NCI-H1105 (cell line): ENCODE data around the gene TRIM71.
"Not testable (repeated sequence)": the region's sequence is repeated elsewhere in the genome, so short reads cannot be mapped to it uniquely, and the experiment has no call there.

Experiments
- DNase-seq: peaks from one replicate; lab custom pipeline; 2025; lab: John Stamatoyannopoulos, UW

TRIM71 gene

GRCh38 chr3:32934150-32934742 is 116.4 kb downstream of the TRIM71 start:
- DNase-seq = no peak

GRCh38 chr3:32937331-32937730 is 119.5 kb downstream of the TRIM71 start:
- no peak for DNase-seq

GRCh38 chr3:32939531-32940284 is 121.9 kb downstream of the TRIM71 start:
- DNase-seq = not testable (repeated sequence)

GRCh38 chr3:32940726-32941125 is 122.9 kb downstream of the TRIM71 start:
- DNase-seq = no peak

- DNase-seq = no peak
Observed at GRCh38 chr3:32945136-32945535, 127.3 kb downstream of the TRIM71 start.

GRCh38 chr3:32945598-32945997 is 127.8 kb downstream of the TRIM71 start:
- not testable (repeated sequence) for DNase-seq

- no peak for DNase-seq
Observed at GRCh38 chr3:32946973-32947788, 129.4 kb downstream of the TRIM71 start.
